Measurements from ENCODE around the gene AUTS2.

DNA sequence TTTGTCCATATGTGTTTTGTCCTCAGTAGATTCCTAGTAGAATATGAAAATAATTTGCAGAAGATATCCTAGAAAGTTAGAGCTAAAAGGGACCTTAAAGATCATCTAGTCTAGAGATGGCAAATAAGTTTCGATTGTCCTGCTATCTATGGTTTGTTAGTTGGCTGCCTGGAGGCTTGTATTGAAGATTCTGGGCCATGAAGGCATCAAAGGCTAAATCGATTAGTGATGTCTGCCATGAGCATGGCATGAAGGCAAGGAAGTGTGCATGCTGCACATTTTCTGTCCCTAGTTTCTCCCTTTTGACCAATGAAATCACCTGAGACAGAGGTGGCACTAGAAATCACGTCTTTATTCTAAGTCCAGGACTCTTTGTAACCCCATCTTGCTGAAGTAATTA, 979.9 kb downstream of the AUTS2 start:
- no peak for TF ChIP-seq POLR2AphosphoS5 (IDR thresholded peaks at IDR 0.05; ENCODE audit: low read depth, low read length)
- TF ChIP-seq POLR2A (IDR thresholded peaks at IDR 0.05; ENCODE audit: low read depth, low read length): no peak
- no peak for TF ChIP-seq TAF1 (IDR thresholded peaks at IDR 0.05; ENCODE audit: borderline replicate concordance, low read depth, low read length)
